Measurements from ENCODE around the gene ANKS3.

The ANKS3 gene

GRCh38 chr16:4724661-4725270 is 9.3 kb downstream of the ANKS3 start:
- no peak for DNase-seq (ENCODE audit: low read depth in 3 of 3)

DNA sequence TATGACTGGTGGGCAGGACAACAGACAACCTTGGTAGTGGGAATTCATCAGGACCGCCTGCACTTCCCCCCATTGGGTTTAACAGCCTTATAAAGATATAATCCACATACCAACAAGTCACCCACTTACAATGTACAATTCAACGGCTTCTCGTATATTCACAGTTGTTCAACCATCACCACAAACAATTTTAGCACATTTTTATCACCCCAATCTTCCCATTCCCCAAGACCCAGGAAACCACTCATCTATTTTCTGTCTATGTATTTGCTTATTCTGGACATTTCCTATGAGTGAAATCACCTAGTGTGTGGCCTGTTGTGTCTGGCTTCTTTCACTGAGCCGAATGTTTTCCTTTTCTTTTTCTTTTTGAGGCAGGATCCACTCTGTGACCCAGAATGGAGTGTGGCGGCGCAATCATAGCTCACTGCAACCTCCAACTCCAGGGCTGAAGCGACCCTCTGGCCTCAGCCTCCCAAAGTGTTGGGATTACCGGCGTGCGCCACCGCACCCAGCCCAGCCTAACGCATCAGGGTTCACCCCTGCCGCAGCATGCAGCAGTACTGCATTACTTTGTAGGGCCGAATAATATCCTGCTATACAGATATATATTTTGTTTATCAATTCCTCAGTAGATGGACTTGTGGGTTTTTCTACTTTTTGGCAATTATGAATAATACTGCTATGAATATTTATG is 10.9 kb downstream of the ANKS3 start:
- DNase-seq (ENCODE audit: low read depth in 3 of 3) = no peak

- DNase-seq (ENCODE audit: low read depth in 3 of 3) = no peak
Measured at GRCh38 chr16:4718466-4718865, 15.6 kb downstream of the ANKS3 start.

DNA sequence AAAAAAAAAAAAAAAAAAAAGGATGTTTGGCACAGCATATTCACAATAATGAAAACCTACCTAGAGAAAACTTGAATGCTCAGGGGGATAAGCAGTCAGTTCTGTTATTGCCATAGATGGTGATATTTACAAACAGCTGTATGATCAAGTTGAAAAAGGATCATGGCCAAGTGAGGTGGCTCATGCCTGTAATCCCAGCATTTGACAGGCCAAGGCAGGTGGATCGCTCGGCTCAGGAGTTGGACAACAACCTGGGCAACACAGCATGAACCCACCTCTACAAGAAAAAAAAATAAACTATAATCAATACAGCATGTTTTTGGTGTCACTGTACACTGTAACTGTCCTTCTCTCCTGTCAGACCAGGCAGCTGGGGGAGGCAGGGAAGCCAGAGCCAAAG is 19.1 kb downstream of the ANKS3 start:
- DNase-seq (ENCODE audit: low read depth in 3 of 3) = no peak

DNA sequence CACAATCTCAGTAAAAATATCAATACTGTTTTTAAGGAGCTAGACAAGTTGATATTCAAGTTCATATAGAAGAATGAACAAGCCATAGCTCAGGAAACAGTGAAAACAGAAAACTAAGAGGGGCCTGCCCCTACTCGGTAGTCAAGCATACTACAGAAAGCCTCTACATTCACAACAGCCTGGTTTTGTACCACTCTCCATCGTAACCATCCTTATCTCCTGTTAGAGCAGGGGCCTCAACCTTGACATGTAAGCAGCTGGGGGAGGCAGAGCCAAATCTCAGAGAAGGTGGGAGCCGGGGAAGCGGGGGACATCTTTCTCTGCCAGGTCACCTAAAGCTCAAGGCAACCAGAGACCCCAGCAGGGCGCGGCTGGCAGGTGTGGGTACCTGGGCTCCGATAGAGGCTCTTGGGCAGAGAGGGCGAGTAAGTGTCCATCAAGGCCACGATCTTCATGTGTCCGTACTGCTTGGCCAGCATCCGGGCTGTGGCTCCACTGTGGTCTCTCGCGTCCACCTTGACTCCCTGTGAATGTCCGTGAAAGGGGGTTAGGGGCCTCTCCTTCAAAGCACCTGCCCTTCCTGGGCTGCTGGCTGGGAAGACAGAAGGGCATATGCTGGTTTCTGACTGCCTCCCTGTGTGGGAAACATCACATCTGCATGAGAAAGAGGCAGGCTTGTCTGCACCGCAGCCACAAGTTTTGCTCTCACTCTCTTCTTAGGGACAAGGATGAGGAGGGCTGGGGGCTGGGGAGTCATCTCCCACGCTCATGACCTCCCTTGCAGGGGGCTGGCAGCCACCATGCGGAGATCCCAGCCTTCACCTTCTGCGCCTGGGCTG is 20.2 kb downstream of the ANKS3 start:
- no peak for DNase-seq (ENCODE audit: low read depth in 3 of 3)

DNA sequence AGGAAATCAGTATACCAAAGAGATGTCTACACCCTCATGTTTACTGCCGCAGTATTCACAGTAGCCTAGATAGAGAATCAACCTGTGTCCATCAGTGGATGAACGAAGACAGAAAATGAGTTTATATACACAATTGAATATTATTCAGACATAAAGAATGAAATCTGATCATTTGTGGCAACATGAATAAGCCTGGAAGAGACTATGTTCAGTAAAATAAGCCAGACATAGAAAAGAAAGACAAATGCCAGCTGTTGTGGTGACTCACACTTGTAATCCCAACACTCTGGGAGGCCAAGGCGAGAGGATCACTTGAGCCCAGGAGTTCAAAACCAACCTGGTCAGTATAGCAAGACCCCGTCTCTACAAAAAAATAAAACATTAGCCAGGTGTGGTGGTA is 24.6 kb downstream of the ANKS3 start:
- no peak for DNase-seq (ENCODE audit: low read depth in 3 of 3)

GRCh38 chr16:4706871-4707270 is 27.2 kb downstream of the ANKS3 start:
- no peak for DNase-seq (ENCODE audit: low read depth in 3 of 3)

DNA sequence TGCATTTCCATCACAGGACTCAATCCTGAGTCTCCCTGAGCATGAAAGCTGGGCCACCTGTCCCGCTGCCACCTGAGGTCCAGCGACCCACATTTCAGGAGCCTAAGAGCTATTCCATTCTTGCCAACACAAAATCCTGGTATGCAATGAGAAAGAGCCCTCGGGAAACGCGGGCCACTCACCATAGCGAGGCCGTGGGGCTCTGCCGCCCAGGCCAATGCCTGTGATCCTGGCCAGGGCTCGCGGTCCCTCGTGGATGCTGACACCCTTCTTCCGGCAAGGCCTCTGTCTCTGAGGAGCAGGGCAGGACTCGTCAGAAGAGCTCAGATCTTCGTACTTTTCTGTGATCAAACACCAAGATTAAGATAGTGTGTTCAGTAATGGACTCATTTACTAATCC is 29.2 kb downstream of the ANKS3 start:
- no peak for DNase-seq (ENCODE audit: low read depth in 3 of 3)

- DNase-seq (ENCODE audit: low read depth in 3 of 3) = no peak
Measured at GRCh38 chr16:4704491-4704890, 29.6 kb downstream of the ANKS3 start.

- no peak for DNase-seq (ENCODE audit: low read depth in 3 of 3)
Measured at GRCh38 chr16:4703906-4704305, 30.2 kb downstream of the ANKS3 start.

- no peak for DNase-seq (ENCODE audit: low read depth in 3 of 3)
Measured at GRCh38 chr16:4702466-4702808, 31.6 kb downstream of the ANKS3 start.

GRCh38 chr16:4701791-4702465 is 32.1 kb downstream of the ANKS3 start:
- no peak for DNase-seq (ENCODE audit: low read depth in 3 of 3)

GRCh38 chr16:4700997-4701743 is 32.9 kb downstream of the ANKS3 start:
- DNase-seq (ENCODE audit: low read depth in 3 of 3) = no peak

DNA sequence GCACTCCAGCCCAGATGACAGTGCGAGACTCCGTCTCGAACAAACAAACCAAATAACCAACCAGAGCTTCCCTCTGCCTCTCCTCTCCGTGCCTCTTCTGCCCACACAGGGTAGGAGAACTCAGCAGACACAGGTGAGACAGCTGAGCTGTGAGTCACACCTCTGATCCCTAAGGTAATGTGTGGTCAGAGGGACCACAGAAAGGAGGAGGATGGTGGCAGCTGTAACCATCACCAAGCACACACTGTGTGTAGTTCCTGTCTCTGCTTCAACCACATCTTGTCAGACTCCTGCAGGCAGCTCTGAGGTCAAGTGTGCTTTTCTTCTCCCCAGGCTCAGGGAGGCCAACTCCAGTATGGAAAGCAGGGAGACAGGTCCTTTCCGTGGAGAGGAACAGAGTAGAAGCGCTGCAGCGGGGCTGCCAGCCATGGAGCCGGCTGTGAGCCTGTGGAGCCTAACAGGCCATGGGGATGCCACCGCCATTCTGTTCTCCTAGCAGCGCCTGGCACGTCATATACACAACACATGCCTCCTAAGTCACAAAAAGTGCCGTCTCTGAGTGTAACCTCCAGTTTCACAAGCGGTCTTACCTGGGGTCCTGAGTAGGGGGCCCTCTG is 33.6 kb downstream of the ANKS3 start:
- no peak for DNase-seq (ENCODE audit: low read depth in 3 of 3)

DNA sequence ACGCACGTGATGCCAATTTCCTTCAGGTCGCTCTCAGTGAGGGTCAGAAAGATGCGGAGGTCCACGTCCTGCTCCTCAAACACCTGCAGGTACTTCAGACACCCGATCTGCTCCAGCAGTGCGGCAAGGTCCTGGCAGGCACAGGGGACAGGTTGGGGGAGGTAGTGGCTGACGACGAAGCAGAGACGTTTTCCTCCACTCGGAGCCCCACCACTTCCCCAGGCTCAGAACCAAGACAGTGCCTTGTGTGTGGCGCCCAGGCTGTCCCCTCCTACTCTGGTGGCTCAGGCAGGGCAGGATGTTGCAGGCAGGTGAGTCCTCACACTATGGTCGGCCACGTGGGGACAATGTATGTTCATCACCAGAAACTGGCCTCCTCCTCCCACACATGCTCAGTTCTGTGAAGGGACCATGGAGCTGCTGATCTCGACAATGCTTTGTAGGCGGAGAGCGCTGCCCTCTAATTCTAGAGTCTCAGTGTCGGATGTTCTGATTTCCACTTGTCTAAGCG is 35.0 kb downstream of the ANKS3 start:
- DNase-seq (ENCODE audit: low read depth in 3 of 3) = no peak

- DNase-seq (ENCODE audit: low read depth in 3 of 3) = no peak
Measured at GRCh38 chr16:4698321-4699045, 35.6 kb downstream of the ANKS3 start.

DNA sequence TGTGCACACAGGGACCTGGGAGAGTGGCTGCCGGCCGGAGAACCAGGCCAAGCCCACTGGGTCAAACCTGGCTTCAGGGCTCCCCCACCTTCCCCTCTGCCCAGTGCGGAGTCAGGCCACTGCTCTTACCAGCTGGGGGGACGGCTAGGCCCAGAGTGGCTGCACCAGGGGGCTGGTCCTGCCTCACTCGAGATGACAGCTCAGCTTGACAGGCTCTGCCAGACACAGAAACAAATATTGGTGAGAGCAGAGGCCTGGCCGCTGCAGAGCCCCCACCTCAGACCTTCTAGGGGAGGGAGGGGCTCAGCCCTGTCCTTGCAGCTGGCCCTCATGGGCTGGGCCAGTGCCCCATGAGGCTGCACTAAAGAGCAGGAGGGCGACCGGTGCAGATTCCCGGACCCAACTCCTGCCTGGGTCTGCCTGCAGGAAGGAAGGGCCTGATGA is 36.2 kb downstream of the ANKS3 start:
- DNase-seq (ENCODE audit: low read depth in 3 of 3) = no peak

DNA sequence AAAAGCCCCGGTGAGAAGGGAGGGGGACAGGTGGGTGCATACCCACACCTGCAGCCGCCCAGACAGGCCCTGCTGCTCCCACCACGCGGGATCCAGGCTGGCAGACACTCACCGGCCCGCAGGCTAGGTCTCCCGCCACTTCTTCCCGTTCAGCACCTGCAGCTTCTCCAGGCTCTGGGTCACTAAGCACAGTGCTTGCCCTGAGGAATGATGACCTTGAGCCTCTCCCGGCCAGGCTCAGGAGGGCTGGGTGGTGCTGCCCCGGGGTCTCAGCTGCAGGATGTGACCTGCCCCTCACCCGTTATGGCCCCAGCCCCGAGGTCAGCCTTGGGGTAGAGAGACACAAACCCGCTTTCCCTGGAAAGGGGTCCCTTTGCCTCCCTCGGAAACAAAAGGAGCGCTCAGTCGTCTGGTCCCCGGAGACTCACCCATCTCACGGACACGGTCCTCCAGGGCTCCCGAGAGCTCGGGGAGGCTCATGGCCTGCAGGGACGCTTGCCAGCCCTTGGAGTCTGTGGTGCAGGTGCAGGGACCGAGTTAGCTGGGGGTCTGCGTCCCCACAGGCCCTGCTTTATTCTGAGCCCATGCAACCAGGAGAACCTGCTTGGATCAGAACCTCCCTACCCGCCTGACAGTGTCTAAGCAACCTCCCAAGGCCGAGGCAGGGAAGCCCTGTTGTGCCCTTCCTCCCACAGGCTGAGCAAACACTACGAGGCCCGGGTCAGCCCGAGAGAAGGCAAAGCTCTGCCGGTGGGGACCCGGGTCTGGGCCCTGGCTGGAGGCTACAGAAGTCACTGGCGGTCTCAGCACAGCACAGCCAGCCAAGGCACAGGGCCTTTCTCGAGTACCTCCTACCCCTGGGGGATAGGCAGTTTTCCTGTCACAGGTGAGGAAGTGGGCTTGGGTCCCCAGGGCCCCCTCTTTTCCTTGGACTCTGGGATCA is 36.9 kb downstream of the ANKS3 start:
- no peak for DNase-seq (ENCODE audit: low read depth in 3 of 3)

Data from stimulated activated CD4-positive, alpha-beta T cell treated with anti-CD3 and anti-CD28 coated beads, TNF-alpha, amount 100 ng/mL, for 48 hours (primary cell).